Measurements from ENCODE around the gene RIN1.

The RIN1 gene

DNA sequence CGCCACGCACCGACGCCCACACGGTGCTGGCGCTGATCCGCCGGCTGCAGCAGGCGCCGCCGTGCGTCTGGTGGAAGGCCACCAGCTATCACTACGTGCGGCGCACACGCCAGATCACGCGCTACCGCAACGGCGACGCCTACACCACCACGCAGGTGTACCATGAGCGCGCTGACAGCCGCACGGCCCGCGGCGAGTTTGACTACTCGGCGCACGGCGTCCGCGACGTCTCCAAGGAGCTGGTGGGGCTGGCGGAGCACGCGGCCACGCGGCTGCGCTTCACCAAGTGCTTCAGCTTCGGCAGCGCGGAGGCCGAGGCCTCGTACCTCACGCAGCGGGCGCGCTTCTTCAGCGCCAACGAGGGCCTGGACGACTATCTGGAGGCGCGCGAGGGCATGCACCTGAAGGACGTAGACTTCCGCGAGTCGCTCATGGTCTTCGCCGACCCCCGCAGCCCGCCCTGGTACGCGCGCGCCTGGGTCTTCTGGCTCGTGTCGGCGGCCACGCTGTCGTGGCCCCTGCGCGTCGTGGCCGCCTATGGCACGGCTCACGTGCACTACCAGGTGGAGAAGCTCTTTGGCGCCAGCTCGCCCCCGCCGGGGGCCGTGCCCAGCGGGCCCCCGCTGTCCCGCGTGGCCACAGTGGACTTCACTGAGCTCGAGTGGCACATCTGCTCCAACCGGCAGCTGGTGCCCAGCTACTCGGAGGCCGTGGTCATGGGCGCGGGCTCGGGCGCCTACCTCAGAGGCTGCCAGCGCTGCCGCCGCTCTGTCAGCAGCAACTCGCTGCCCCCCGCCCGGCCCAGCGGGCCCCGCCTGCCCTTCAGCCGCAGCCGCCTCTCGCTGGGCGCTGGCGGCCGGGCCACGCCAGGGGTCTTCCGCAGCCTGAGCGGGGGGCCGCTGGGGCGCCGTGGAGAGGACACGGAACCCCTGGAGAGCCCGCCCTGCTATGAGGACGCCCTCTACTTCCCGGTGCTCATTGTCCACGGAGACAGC, 41.3 kb downstream of the RIN1 start:
- H3K9me3 ChIP-seq (ENCODE audit: control insufficient read depth, low read length) = no peaks in the 10 kb centered on the region
- no peak overlapping the region for H3K4me3 ChIP-seq (ENCODE audit: insufficient read depth, low read depth, low read length, poor library complexity, severe bottlenecking)
- H3K4me1 ChIP-seq (ENCODE audit: control insufficient read depth, insufficient read depth, low read length, poor library complexity, severe bottlenecking) = peaks cover 10% of the 10 kb centered on the region
- DNase-seq = no peak
- H3K36me3 ChIP-seq (ENCODE audit: control insufficient read depth, insufficient read depth, low read length) = no peaks in the 10 kb centered on the region
- H3K27ac ChIP-seq (ENCODE audit: insufficient read depth, low read length, poor library complexity, severe bottlenecking) = no peak overlapping the region
- H3K27me3 ChIP-seq (replicated peaks; ENCODE audit: control insufficient read depth, insufficient read depth, low read length, poor library complexity, severe bottlenecking) = peaks cover 10% of the 10 kb centered on the region

DNA sequence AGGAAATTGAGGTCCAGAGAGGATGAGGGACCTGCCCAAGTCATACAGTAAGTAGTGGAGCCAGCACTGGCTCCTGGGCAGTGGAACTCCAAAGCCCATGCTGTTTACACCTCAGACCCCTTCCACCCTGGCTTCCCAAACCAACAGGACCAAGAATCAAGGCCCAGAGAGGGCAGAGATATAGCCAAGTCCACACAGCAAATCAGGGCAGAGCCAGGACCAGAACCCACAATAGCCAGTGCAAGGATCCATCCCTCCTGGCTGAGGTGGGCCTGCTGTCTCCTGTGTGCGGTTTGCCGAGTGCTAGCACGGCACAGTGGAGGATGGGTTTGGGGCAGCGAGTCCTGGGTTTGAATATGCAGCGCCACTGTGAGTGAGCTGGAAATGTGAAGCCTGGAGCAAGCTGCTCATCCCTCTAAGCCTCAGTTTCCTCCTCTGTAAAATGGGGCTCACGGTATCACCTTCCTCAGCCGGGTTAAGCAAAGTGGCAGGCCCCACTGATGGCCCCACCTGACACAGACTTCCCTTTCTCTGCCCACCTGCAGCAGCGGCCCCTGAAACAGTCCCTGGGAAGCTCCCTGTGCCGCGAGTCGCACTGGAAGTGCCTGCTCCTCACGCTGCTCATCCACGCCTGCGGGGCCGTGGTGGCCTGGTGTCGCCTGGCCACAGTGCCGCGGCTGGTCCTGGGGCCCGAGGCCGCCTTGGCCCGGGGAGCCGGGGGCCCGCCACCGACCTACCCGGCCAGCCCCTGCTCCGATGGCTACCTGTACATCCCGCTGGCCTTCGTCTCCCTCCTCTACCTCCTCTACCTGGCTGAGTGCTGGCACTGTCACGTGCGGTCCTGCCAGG, 42.2 kb downstream of the RIN1 start:
- Histone ChIP-seq H3K9me3 (ENCODE audit: control insufficient read depth, low read length) (no peaks in the 10 kb centered on the region), H3K27me3 (replicated peaks; ENCODE audit: control insufficient read depth, insufficient read depth, low read length, poor library complexity, severe bottlenecking) (peaks cover 10% of the 10 kb centered on the region), H3K27ac (ENCODE audit: insufficient read depth, low read length, poor library complexity, severe bottlenecking) (no peak overlapping the region), H3K4me3 (ENCODE audit: insufficient read depth, low read depth, low read length, poor library complexity, severe bottlenecking) (no peak overlapping the region), H3K4me1 (ENCODE audit: control insufficient read depth, insufficient read depth, low read length, poor library complexity, severe bottlenecking) (peaks cover 17% of the 10 kb centered on the region), H3K36me3 (ENCODE audit: control insufficient read depth, insufficient read depth, low read length) (no peaks in the 10 kb centered on the region)
- DNase-seq = no peak

DNA sequence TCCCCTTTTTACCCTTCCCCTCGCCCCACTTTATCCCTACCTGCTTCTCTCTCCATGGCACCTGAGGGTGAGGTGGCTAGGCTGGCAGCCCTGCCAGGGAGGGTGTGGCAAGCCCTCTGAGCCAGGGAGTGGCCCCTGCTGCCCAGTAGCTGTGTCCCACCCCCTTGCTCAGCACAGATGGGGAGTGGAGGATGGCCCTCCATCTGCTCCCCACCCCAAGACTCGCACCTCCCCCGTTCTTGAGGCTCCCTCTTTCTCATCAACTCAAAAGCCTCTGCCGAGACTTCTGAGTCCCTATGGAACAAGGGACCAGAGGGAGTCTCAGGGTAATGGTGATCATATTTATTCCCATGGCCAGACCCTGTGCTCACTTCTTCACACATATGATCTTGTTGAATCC, 42.9 kb downstream of the RIN1 start:
- H3K27me3 ChIP-seq (replicated peaks; ENCODE audit: control insufficient read depth, insufficient read depth, low read length, poor library complexity, severe bottlenecking) = peaks cover 10% of the 10 kb centered on the region

DNA sequence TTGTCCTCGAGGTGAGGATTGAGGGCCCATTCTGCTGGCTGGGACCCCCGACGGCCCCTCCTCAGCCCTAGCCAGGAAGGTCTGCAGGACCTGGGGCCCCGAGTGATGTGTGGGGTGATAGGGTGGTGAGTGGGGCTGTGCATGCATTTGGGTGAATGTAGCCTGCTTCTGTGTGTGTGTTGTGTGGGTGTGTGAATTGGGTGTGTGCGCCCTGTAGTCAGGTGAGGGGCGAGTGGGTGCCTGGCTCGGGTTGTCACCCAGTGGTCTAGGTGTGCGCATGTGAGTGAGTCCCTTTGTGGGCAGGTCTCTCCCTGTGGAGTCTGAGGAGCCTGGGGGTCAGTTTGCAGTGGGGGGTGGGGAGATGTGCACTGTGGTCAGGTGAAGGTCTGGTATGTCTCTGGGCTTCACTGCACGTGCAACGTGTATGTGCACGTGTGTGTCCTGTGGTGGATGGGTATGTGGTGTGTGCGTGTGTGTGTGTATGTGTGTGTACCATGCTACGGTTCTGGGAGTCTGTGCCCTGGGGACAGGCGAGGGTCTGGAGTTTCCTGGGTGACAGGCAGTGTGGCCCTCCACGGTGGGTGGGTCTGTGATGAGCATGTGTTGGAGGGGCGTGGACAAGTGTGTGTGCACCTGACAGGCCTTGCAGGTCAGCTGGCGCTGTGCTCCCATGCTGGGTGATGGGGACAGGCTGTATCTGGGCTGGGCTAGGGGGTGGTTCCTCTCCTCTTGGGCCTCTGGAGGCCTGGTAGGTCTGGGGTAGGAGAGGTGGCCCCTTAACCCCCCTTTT, 43.5 kb downstream of the RIN1 start:
- Histone ChIP-seq H3K27me3 (replicated peaks; ENCODE audit: control insufficient read depth, insufficient read depth, low read length, poor library complexity, severe bottlenecking) (peaks cover 10% of the 10 kb centered on the region), H3K4me1 (ENCODE audit: control insufficient read depth, insufficient read depth, low read length, poor library complexity, severe bottlenecking) (peaks cover 25% of the 10 kb centered on the region), H3K9me3 (ENCODE audit: control insufficient read depth, low read length) (no peaks in the 10 kb centered on the region), H3K27ac (ENCODE audit: insufficient read depth, low read length, poor library complexity, severe bottlenecking) (no peak overlapping the region), H3K4me3 (ENCODE audit: insufficient read depth, low read depth, low read length, poor library complexity, severe bottlenecking) (no peak overlapping the region), H3K36me3 (ENCODE audit: control insufficient read depth, insufficient read depth, low read length) (no peaks in the 10 kb centered on the region)
- no peak for DNase-seq

More for the DNA sequence above, 42.9 kb downstream of the RIN1 start:
- Histone ChIP-seq H3K36me3 (ENCODE audit: control insufficient read depth, insufficient read depth, low read length) (no peaks in the 10 kb centered on the region), H3K4me3 (ENCODE audit: insufficient read depth, low read depth, low read length, poor library complexity, severe bottlenecking) (no peak overlapping the region), H3K9me3 (ENCODE audit: control insufficient read depth, low read length) (no peaks in the 10 kb centered on the region), H3K27ac (ENCODE audit: insufficient read depth, low read length, poor library complexity, severe bottlenecking) (no peak overlapping the region), H3K4me1 (ENCODE audit: control insufficient read depth, insufficient read depth, low read length, poor library complexity, severe bottlenecking) (peaks cover 18% of the 10 kb centered on the region)
- DNase-seq = no peak

DNA sequence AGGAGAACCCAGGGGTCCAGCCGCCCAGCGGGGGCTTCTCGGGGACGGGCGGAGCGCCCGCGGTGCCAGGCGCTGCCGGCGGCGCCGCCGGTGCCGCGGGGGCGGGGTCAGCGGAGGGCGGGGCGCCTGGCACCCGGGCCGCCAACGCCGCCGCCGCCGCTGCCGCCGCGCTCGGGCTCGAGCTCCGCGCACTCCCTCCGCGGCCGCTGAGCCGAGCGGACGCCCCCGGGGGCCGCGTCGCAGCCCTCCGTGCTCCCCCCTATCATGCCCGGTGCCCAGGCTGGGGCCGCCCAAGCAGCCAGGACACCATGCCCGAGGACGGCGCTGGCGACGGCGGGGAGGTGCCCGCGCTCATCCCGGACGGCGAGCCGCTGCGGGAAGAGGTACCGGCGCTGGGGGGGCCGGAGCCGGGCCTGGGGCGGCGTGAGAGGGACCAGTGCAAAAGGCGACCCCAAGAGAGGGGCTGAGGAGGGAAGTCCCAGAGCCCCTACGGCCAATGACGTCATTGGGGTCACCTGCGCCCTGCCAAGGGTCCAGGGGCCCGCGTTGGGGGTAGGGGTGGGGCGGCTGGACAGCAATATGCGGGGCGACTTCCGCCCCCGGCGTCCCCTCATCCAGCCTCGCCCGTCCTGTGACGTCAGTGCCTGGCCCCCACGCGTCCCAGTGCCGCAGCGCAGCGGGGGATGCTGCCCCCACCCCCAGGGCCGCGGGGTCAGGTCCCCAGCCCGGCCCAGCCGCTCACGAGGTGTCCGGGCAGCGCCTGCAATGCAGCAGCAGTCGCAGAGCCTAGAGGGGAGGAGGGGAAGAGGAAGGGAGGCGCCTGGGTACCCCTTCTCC, 44.3 kb downstream of the RIN1 start, which contains the start of gene TMEM151A:
Gene TMEM151A (plus strand): TSS at position 189 of the 837 bp plus-strand sequence. CDS start 120 bp downstream, at position 309.
- no peaks in the 10 kb centered on the region for H3K36me3 ChIP-seq (ENCODE audit: control insufficient read depth, insufficient read depth, low read length)
- peak within 1 kb of the TSS; percentile 60 for H3K4me3 ChIP-seq (ENCODE audit: insufficient read depth, low read depth, low read length, poor library complexity, severe bottlenecking)
- H3K4me1 ChIP-seq (ENCODE audit: control insufficient read depth, insufficient read depth, low read length, poor library complexity, severe bottlenecking) = peaks cover 25% of the 10 kb centered on the region
- no peak within 1 kb of the TSS for H3K27ac ChIP-seq (ENCODE audit: insufficient read depth, low read length, poor library complexity, severe bottlenecking)
- H3K27me3 ChIP-seq (replicated peaks; ENCODE audit: control insufficient read depth, insufficient read depth, low read length, poor library complexity, severe bottlenecking) = peaks cover 10% of the 10 kb centered on the region
- no peak for DNase-seq
- H3K9me3 ChIP-seq (ENCODE audit: control insufficient read depth, low read length) = no peaks in the 10 kb centered on the region

DNA sequence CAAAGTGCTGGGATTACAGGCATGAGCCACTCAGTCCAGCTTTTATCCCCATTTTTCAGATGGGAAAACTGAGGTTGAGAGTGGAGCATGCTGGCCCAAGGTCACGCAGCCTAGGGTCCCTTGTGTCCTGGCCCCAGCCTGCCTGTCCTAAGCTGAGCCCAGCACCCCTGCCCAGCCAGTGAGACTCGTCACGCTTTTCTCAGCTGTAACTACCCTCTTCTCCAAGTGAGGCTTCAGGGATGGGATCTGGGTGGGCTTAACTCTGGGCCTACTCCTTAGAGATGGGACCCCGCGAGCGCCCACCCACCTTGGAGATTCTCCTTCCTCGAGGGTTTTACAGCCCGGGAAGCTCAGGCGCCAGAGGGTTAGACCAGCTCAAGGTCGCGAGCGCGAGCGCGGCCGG, 44.9 kb downstream of the RIN1 start:
- Histone ChIP-seq H3K27me3 (replicated peaks; ENCODE audit: control insufficient read depth, insufficient read depth, low read length, poor library complexity, severe bottlenecking) (peaks cover 10% of the 10 kb centered on the region), H3K27ac (ENCODE audit: insufficient read depth, low read length, poor library complexity, severe bottlenecking) (no peak overlapping the region), H3K36me3 (ENCODE audit: control insufficient read depth, insufficient read depth, low read length) (no peaks in the 10 kb centered on the region), H3K9me3 (ENCODE audit: control insufficient read depth, low read length) (no peaks in the 10 kb centered on the region), H3K4me3 (ENCODE audit: insufficient read depth, low read depth, low read length, poor library complexity, severe bottlenecking) (no peak overlapping the region), H3K4me1 (ENCODE audit: control insufficient read depth, insufficient read depth, low read length, poor library complexity, severe bottlenecking) (peaks cover 25% of the 10 kb centered on the region)
- DNase-seq = no peak

DNA sequence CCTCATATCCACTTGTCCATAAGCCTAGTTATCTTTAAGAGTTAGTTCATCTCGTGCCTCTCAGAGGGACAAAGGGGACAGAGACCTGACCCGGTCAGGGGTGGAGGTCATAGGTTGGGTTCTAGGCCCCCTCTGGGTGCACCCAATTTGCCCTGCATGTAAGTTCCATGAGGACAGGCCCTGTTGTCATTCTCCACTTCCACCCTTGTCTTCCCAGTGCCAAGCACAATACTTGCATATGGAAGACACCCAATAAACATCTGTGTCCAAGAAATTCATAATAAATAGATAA, 46.0 kb downstream of the RIN1 start:
- no peaks in the 10 kb centered on the region for H3K36me3 ChIP-seq (ENCODE audit: control insufficient read depth, insufficient read depth, low read length)
- no peak overlapping the region for H3K27ac ChIP-seq (ENCODE audit: insufficient read depth, low read length, poor library complexity, severe bottlenecking)
- no peaks in the 10 kb centered on the region for H3K9me3 ChIP-seq (ENCODE audit: control insufficient read depth, low read length)
- H3K27me3 ChIP-seq (replicated peaks; ENCODE audit: control insufficient read depth, insufficient read depth, low read length, poor library complexity, severe bottlenecking) = peaks cover 10% of the 10 kb centered on the region
- peaks cover 25% of the 10 kb centered on the region for H3K4me1 ChIP-seq (ENCODE audit: control insufficient read depth, insufficient read depth, low read length, poor library complexity, severe bottlenecking)
- no peak overlapping the region for H3K4me3 ChIP-seq (ENCODE audit: insufficient read depth, low read depth, low read length, poor library complexity, severe bottlenecking)
- DNase-seq = no peak

DNA sequence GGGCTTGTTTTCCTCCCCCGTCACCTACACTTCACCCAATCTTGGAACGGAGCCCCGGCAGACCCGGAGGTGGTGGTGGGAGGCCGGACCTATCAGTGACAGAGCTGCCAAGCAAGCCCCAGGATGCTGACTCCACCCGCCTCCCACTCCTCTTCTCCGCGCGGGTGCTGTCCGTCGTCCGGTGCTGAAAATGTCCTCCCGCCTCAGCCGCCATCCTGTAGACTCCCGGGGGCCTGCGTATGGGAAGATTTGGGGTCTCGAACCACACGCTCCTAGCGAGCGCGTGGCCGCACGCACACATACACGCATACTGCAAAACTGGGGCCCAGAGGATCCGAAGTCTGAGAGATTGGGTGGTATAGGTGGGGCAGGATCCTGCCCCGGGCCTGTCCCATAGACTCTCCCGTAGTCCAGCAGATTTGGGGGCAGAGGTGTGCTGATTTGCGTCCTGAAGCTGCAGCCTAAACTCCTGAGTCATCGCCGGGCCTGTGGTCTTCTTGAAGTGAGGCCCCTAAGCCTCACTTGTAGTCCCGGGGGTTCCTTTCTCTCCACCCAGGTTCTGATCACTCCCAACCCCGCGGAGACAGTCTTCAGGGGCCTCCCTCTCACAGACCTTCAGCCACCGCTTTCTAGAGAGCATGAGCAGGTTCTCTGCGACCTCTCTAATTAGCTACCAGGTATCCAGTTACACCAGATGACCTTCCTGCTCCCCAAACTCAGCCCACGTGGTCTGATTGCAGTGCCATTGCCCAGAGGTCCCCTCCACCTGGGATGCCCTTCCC, 46.5 kb downstream of the RIN1 start:
- peak overlapping the region; percentile 72 for H3K4me3 ChIP-seq (ENCODE audit: insufficient read depth, low read depth, low read length, poor library complexity, severe bottlenecking)

More for the DNA sequence above, 46.5 kb downstream of the RIN1 start:
- Histone ChIP-seq H3K4me1 (ENCODE audit: control insufficient read depth, insufficient read depth, low read length, poor library complexity, severe bottlenecking) (peaks cover 25% of the 10 kb centered on the region), H3K36me3 (ENCODE audit: control insufficient read depth, insufficient read depth, low read length) (no peaks in the 10 kb centered on the region), H3K27me3 (replicated peaks; ENCODE audit: control insufficient read depth, insufficient read depth, low read length, poor library complexity, severe bottlenecking) (peaks cover 10% of the 10 kb centered on the region), H3K9me3 (ENCODE audit: control insufficient read depth, low read length) (no peaks in the 10 kb centered on the region), H3K27ac (ENCODE audit: insufficient read depth, low read length, poor library complexity, severe bottlenecking) (peak overlapping the region; percentile 81)
- DNase-seq = peak in 1 of 3 donors; percentile 56

Measured in effector memory CD4-positive, alpha-beta T cell (primary cell).